Measurements from ENCODE around the gene CBY1. TPM values are rescaled to one million over a fixed set of nuclear protein-coding genes. Genes with fewer than 3 reads are reported as not detected.

The CBY1 gene
- total and polyA plus RNA-seq, 2 donors (not counting 3 experiments of a cell fraction or from before 2014, with no cell fraction given): 37.0 to 41.8 TPM

DNA sequence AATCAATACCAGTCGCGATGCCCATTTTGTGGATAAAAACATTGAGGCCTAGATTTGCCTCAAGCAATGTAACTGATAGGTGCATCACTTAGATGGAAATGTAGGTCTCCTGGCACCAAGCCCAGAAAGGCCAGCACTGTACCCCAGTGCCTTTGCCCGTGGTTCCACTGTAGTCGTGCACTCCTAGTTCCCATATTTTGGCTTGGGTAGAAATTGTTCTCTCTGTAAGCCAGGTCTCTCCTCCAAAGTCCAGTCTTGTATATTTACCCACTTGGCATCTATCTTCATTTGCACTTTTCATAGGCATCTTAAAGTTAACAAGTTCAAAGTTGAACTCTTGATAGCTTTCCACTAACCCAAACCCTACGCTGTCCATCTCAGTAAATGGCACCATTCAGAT is 44.9 kb upstream of the CBY1 start:
- H3K36me3 ChIP-seq (ENCODE audit: control insufficient read depth in 2 of 2, extremely low read depth in 1 of 2, insufficient read depth in 2 of 2, low read length in 2 of 2): no peaks in the 10 kb centered on the region
- no peak overlapping the region for H3K27ac ChIP-seq (ENCODE audit: insufficient read depth, low read depth, low read length)
- dilution Hi-C loops (cut with MboI; ENCODE audit: extremely low pct_ligation_motif_present, low sequenced_read_pairs): no loop called here
- no peaks in the 10 kb centered on the region for H3K27me3 ChIP-seq (ENCODE audit: control insufficient read depth in 2 of 2, insufficient read depth in 2 of 2, low read length in 2 of 2)
- no peak overlapping the region for H3K9ac ChIP-seq (replicated peaks; ENCODE audit: extremely low read depth, insufficient read depth, low read length)
- intact Hi-C loops (cut with micrococcal nuclease): no loop called here
- DNase-seq (ENCODE audit: low read depth, low spot score): no peak
- no peak overlapping the region for H3K4me3 ChIP-seq (replicated peaks in 1 of 3; ENCODE audit: insufficient read depth in 1 of 3, low read depth in 1 of 3, low read length in 3 of 3)
- no TSS peak for BruUV-seq (replicated peaks)
- no peak for FAIRE-seq
- H3K9me3 ChIP-seq (replicated peaks; ENCODE audit: control insufficient read depth, insufficient read depth, low read length): no peaks in the 10 kb centered on the region
- H3K4me2 ChIP-seq (ENCODE audit: insufficient read depth, low read length): no peak overlapping the region
- no peak overlapping the region for H2AFZ ChIP-seq (ENCODE audit: low read depth, low read length)
- peaks cover 2% of the 10 kb centered on the region for H3K4me1 ChIP-seq (ENCODE audit: control insufficient read depth, extremely low read depth, insufficient read depth, low read length)
- no peaks in the 10 kb centered on the region for H3K9me1 ChIP-seq (replicated peaks; ENCODE audit: control insufficient read depth, extremely low read depth, insufficient read depth, low read length)
- ChIA-PET CTCF (no interaction called here), POLR2A (no interaction called here)
- TF ChIP-seq, protein P1, sequence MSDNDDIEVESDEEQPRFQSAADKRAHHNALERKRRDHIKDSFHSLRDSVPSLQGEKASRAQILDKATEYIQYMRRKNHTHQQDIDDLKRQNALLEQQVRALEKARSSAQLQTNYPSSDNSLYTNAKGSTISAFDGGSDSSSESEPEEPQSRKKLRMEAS (IDR thresholded peaks at IDR 0.05; ENCODE audit: insufficient read depth, insufficient read length): no peak
- TF ChIP-seq POLR2A (IDR thresholded peaks at IDR 0.05; ENCODE audit: low read depth, low read length) (no peak), MYC (IDR thresholded peaks at IDR 0.05; ENCODE audit: low read depth, low read length) (no peak), GATA2 (IDR thresholded peaks at IDR 0.05; ENCODE audit: insufficient read depth, insufficient read length, low read depth, low read length) (no peak), JUN (IDR thresholded peaks at IDR 0.05; ENCODE audit: borderline replicate concordance, insufficient read depth, insufficient read length, low read depth) (no peak), EZH2 (IDR thresholded peaks at IDR 0.05; ENCODE audit: borderline replicate concordance, low read depth, low read length, severe bottlenecking) (no peak), POLR2AphosphoS5 (IDR thresholded peaks at IDR 0.05; ENCODE audit: insufficient read depth, low read depth, low read length) (no peak), FOS (IDR thresholded peaks at IDR 0.05; ENCODE audit: borderline replicate concordance, insufficient read depth, low read length) (no peak)
- TF ChIP-seq, protein P2, sequence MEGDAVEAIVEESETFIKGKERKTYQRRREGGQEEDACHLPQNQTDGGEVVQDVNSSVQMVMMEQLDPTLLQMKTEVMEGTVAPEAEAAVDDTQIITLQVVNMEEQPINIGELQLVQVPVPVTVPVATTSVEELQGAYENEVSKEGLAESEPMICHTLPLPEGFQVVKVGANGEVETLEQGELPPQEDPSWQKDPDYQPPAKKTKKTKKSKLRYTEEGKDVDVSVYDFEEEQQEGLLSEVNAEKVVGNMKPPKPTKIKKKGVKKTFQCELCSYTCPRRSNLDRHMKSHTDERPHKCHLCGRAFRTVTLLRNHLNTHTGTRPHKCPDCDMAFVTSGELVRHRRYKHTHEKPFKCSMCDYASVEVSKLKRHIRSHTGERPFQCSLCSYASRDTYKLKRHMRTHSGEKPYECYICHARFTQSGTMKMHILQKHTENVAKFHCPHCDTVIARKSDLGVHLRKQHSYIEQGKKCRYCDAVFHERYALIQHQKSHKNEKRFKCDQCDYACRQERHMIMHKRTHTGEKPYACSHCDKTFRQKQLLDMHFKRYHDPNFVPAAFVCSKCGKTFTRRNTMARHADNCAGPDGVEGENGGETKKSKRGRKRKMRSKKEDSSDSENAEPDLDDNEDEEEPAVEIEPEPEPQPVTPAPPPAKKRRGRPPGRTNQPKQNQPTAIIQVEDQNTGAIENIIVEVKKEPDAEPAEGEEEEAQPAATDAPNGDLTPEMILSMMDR (IDR thresholded peaks at IDR 0.05; ENCODE audit: extremely low read depth in 1 of 2, insufficient read depth in 1 of 2, low read depth in 1 of 2, low read length in 2 of 2): no peak
- no peaks in the 10 kb centered on the region for H3K79me2 ChIP-seq (ENCODE audit: control insufficient read depth, insufficient read depth, low read length)
- no peaks in the 10 kb centered on the region for H4K20me1 ChIP-seq (replicated peaks; ENCODE audit: control insufficient read depth, extremely low read depth, insufficient read depth, low read length)
